Measurements from ENCODE around the gene GOLGA6D. TPM values are rescaled to one million over a fixed set of nuclear protein-coding genes. Genes with fewer than 3 reads are reported as not detected.
"Not testable (repeated sequence)": the region's sequence is repeated elsewhere in the genome, so short reads cannot be mapped to it uniquely, and the experiment has no call there.

GOLGA6D gene, protein sequence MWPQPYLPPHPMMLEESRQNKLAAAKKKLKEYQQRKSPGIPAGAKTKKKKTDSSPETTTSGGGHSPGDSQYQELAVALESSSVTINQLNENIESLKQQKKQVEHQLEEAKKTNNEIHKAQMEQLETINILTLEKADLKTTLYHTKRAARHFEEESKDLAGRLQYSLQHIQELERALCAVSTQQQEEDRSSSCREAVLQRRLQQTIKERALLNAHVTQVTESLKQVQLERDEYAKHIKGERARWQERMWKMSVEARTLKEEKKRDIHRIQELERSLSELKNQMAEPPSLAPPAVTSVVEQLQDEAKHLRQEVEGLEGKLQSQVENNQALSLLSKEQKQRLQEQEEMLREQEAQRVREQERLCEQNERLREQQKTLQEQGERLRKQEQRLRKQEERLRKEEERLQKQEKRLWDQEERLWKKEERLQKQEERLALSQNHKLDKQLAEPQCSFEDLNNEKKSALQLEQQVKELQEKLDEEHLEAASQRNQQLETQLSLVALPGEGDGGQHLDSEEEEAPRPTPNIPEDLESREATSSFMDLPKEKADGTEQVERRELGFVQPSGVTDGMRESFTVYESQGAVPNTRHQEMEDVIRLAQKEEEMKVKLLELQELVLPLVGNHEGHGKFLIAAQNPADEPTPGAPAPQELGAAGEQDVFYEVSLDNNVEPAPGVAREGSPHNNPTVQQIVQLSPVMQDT
- 0.02 TPM for total RNA-seq (2013)
- not detected for polyA plus RNA-seq
- polyA minus RNA-seq, result not detected in 2 replicates
- total RNA-seq, result 0 to 1.5 (median 0) reads per million in 11 experiments

DNA sequence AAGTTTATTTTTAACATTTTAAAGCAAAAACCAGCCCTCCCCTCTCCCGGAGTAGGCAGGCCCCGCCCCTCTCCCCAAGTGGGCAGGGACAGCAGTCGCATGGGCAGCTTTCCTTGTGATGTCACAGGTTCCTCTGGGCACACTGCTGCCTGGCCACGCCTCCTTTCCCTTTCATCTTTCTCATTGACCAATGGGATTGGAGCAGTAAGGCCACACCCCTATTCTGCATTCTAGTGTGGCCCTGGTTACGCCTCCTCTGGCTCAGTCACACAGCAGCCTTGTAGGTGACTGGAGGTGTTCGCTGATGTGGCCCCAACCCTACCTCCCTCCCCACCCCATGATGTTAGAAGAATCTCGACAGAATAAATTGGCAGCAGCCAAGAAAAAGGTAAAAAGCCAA lies at the start of gene GOLGA6D:
Gene GOLGA6D (plus strand): TSS at position 264 of the 400 bp plus-strand sequence. CDS start 41 bp downstream, at position 305.
- H3K9me3 Mint-ChIP-seq; H3K27ac Mint-ChIP-seq; H3K36me3 ChIP-seq (replicated peaks in 1 of 2; ENCODE audit: control insufficient read depth in 1 of 2, insufficient read depth in 2 of 2, low read length in 2 of 2); H3K27me3 Mint-ChIP-seq (ENCODE audit: low read depth in 3 of 3); H4K20me1 ChIP-seq (ENCODE audit: insufficient read depth, low read length); H3K4me3 ChIP-seq (replicated peaks in 1 of 3; ENCODE audit: low read depth in 2 of 3, low read length in 3 of 3); H3K4me1 Mint-ChIP-seq; DNase-seq; H3K36me3 Mint-ChIP-seq; intact Hi-C loops (cut with micrococcal nuclease); H3K9ac ChIP-seq (ENCODE audit: insufficient read depth, low read length, poor library complexity, severe bottlenecking); H3K27ac ChIP-seq (ENCODE audit: low read depth in 1 of 2, low read length in 2 of 2); H3K4me2 ChIP-seq (replicated peaks; ENCODE audit: extremely low read depth, low read length, poor library complexity, severe bottlenecking); H3K4me1 ChIP-seq (ENCODE audit: control insufficient read depth in 1 of 2, insufficient read depth in 2 of 2, low read length in 2 of 2); H3K27me3 ChIP-seq (ENCODE audit: control insufficient read depth in 2 of 2, insufficient read depth in 2 of 2, low read length in 2 of 2); H2AFZ ChIP-seq (ENCODE audit: insufficient read depth, low read depth, low read length, poor library complexity, severe bottlenecking); H3K4me3 Mint-ChIP-seq; H3K79me2 ChIP-seq (ENCODE audit: insufficient read depth, low read length); H3K9me3 ChIP-seq (replicated peaks in 1 of 2; ENCODE audit: control insufficient read depth in 1 of 2, insufficient read depth in 1 of 2, low read length in 2 of 2): not testable (repeated sequence)
- WGBS (ENCODE audit: insufficient coverage), result no CpG with 5 or more reads among the region's 7 CpGs

DNA sequence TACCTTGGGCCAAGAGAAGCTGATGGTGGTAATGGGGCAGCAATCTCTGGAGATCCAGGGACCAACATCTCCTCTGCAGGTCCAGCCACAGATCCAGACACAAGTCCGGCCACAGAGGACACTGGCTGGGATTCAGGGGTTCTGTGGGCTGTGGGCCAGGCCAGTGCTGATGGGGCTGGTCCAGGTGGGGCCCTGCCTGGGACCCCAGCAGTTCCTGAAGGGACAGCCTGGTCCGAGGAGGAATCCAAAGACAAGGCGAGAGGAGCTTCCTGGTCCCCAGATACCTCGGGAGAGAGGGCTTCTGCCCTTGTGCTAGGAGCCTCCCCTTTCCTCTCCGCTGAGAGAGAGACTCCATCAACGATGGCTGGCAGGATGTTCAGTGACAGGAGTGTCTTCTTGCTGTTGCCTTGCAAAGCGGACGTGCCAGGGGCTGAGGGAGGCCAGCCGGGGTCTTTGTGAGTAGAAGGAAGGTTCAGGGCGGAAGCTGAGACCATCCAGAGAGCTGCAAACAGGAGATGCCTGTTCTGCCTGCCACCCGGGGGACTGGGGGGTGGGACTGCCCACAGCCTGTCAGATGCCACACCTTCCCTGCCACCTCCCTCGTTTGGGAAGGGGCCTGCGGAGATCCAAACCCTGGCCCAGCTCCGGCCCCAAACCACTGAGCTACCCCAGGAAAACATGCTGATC lies 49.0 kb upstream of the GOLGA6D start:
- Histone ChIP-seq H3K27ac (ENCODE audit: low read depth in 1 of 2, low read length in 2 of 2) (no peak overlapping the region), H3K36me3 (replicated peaks in 1 of 2; ENCODE audit: control insufficient read depth in 1 of 2, insufficient read depth in 2 of 2, low read length in 2 of 2) (no peaks in the 10 kb centered on the region), H3K79me2 (ENCODE audit: insufficient read depth, low read length) (no peaks in the 10 kb centered on the region), H3K9me3 (replicated peaks in 1 of 2; ENCODE audit: control insufficient read depth in 1 of 2, insufficient read depth in 1 of 2, low read length in 2 of 2) (no peaks in the 10 kb centered on the region), H3K4me3 (replicated peaks in 1 of 3; ENCODE audit: low read depth in 2 of 3, low read length in 3 of 3) (no peak overlapping the region), H3K4me1 (ENCODE audit: control insufficient read depth in 1 of 2, insufficient read depth in 2 of 2, low read length in 2 of 2) (no peaks in the 10 kb centered on the region), H3K4me2 (replicated peaks; ENCODE audit: extremely low read depth, low read length, poor library complexity, severe bottlenecking) (no peak overlapping the region), H3K9ac (ENCODE audit: insufficient read depth, low read length, poor library complexity, severe bottlenecking) (no peak overlapping the region), H2AFZ (ENCODE audit: insufficient read depth, low read depth, low read length, poor library complexity, severe bottlenecking) (no peak overlapping the region), H4K20me1 (ENCODE audit: insufficient read depth, low read length) (no peaks in the 10 kb centered on the region), H3K27me3 (ENCODE audit: control insufficient read depth in 2 of 2, insufficient read depth in 2 of 2, low read length in 2 of 2) (no peaks in the 10 kb centered on the region)
- TF ChIP-seq, protein P1, sequence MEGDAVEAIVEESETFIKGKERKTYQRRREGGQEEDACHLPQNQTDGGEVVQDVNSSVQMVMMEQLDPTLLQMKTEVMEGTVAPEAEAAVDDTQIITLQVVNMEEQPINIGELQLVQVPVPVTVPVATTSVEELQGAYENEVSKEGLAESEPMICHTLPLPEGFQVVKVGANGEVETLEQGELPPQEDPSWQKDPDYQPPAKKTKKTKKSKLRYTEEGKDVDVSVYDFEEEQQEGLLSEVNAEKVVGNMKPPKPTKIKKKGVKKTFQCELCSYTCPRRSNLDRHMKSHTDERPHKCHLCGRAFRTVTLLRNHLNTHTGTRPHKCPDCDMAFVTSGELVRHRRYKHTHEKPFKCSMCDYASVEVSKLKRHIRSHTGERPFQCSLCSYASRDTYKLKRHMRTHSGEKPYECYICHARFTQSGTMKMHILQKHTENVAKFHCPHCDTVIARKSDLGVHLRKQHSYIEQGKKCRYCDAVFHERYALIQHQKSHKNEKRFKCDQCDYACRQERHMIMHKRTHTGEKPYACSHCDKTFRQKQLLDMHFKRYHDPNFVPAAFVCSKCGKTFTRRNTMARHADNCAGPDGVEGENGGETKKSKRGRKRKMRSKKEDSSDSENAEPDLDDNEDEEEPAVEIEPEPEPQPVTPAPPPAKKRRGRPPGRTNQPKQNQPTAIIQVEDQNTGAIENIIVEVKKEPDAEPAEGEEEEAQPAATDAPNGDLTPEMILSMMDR (IDR thresholded peaks at IDR 0.05), result no peak
- Mint-ChIP-seq H3K4me3 (no peak overlapping the region), H3K4me1 (no peaks in the 10 kb centered on the region), H3K27ac (no peak overlapping the region), H3K27me3 (ENCODE audit: low read depth in 3 of 3) (peaks cover 8 to 19% (median 10%) of the 10 kb centered on the region in 3 donors), H3K9me3 (peaks cover 0 to 3% (median 0%) of the 10 kb centered on the region in 7 donors), H3K36me3 (no peaks in the 10 kb centered on the region)
- intact Hi-C loops (cut with micrococcal nuclease), result loop anchor here in 1 of 2 donors (10.0 kb wide), 1 partner anchor 71 kb away; no protein-coding TSS in a partner anchor
- WGBS (ENCODE audit: insufficient coverage), result 80% methylated on average over 10 of the region's 14 CpGs
- DNase-seq, result no peak
